Esophagus squamous epithelium (tissue), 5 donors: ENCODE data around the gene PSEN1. TPM values are rescaled to one million over a fixed set of nuclear protein-coding genes. Genes with fewer than 3 reads are reported as not detected.

Experiments
- DNase-seq: peaks from one replicate; lab custom pipeline; 2025; lab: John Stamatoyannopoulos, UW
- H3K27ac ChIP-seq, 4 donors: fragments of 200-600 bp; sonication (generic); one replicate each; pipeline ENCODE4 v1.5.1; 2016 to 2019; ENCODE audit warnings: mild to moderate bottlenecking in 1 of 4
- H3K27me3 ChIP-seq, 4 donors: fragments of 200-600 bp; sonication (generic); 1 replicate in 3 of 4; 2 replicates in 1 of 4; pipeline versions ENCODE4 v1.5.1 to v1.6.0; 2017 to 2021; ENCODE audit warnings: antibody characterized with exemption in 1 of 4
- H3K36me3 ChIP-seq, 3 donors: fragments of 200-600 bp; sonication (generic); one replicate each; pipeline ENCODE4 v1.5.1; 2016 to 2019
- H3K4me1 ChIP-seq, 3 donors: fragments of 200-600 bp; sonication (generic); one replicate each; pipeline ENCODE4 v1.5.1; 2017 to 2019
- H3K4me3 ChIP-seq, 4 donors: fragments of 200-600 bp; sonication (generic); 1 replicate in 3 of 4; 2 replicates in 1 of 4; pipeline ENCODE4 v1.5.1; 2016 to 2019; ENCODE audit warnings: mild to moderate bottlenecking in 2 of 4, moderate library complexity in 1 of 4
- H3K9me3 ChIP-seq, 3 donors: fragments of 200-600 bp; sonication (generic); one replicate each; pipeline ENCODE4 v1.5.1; 2016 to 2019
- CTCF ChIP-seq, 6 experiments: fragments of 450-650 bp in 4 of 6; fragments of 200-600 bp in 2 of 6; sonication (generic) in 2 of 6; IDR thresholded peaks; one replicate each; pipeline ENCODE4 v1.5.1; 2016 to 2019; ENCODE audit warnings: antibody characterized with exemption in 6 of 6, mild to moderate bottlenecking in 4 of 6, moderate library complexity in 4 of 6
- POLR2A ChIP-seq, 4 donors: fragments of 450-650 bp; IDR thresholded peaks; one replicate each; pipeline ENCODE4 v1.6.1; 2017; ENCODE audit warnings: antibody characterized with exemption in 4 of 4, mild to moderate bottlenecking in 4 of 4, moderate library complexity in 3 of 4
- WGBS, 2 donors: methylation state at CpG; one replicate each; pipeline ENCODE4 v1.1.5; 2018; 5-methylcytosine and 5-hydroxymethylcytosine counted together
- intact Hi-C: fragments of 100-400 bp; cut with DNase I; formaldehyde crosslinking; loops from one replicate; pipeline ENCODE4 v1.15.0; 2022
- total RNA-seq, 4 donors: library from RNA; depleted of rRNA; stranded (reverse); fragments of >200 nt; gene quantifications; one replicate each; pipeline ENCODE4 v1.1.0, GENCODE V29; 2016
- donor health status: DM: yes; HTN: yes; CAD: no.

Gene PSEN1
- total RNA-seq, 4 donors from 2014 or later: 34.6 to 49.8 (median 41.5) TPM

- no peaks in the 10 kb centered on the region for H3K4me1 ChIP-seq
- H3K9me3 ChIP-seq: no peaks in the 10 kb centered on the region
- intact Hi-C loops: no loop called here
- H3K27me3 ChIP-seq: no peaks in the 10 kb centered on the region
- H3K36me3 ChIP-seq: peaks cover 28 to 100% (median 32%) of the 10 kb centered on the region in 3 donors
- H3K27ac ChIP-seq: no peak overlapping the region
- TF ChIP-seq CTCF (IDR thresholded peaks at IDR 0.05) (no peak), POLR2A (IDR thresholded peaks at IDR 0.05) (no peak)
- no peak overlapping the region for H3K4me3 ChIP-seq
- WGBS, 2 donors: 77 to 90% methylated on average over 3 of the region's 3 CpGs
- DNase-seq: no peak
Measured at GRCh38 chr14:73105050-73105449, 31.3 kb upstream of the PSEN1 start.

- DNase-seq: no peak
- Histone ChIP-seq H3K4me3 (no peak overlapping the region), H3K4me1 (no peaks in the 10 kb centered on the region), H3K36me3 (peaks cover 33 to 100% (median 38%) of the 10 kb centered on the region in 3 donors), H3K9me3 (no peaks in the 10 kb centered on the region), H3K27me3 (no peaks in the 10 kb centered on the region), H3K27ac (no peak overlapping the region)
- TF ChIP-seq POLR2A (IDR thresholded peaks at IDR 0.05) (no peak), CTCF (IDR thresholded peaks at IDR 0.05) (no peak)
- intact Hi-C loops: no loop called here
- 92 to 95% methylated on average over 16 of the region's 16 CpGs for WGBS, 2 donors
Measured at GRCh38 chr14:73105727-73106126, 30.6 kb upstream of the PSEN1 start.

DNA sequence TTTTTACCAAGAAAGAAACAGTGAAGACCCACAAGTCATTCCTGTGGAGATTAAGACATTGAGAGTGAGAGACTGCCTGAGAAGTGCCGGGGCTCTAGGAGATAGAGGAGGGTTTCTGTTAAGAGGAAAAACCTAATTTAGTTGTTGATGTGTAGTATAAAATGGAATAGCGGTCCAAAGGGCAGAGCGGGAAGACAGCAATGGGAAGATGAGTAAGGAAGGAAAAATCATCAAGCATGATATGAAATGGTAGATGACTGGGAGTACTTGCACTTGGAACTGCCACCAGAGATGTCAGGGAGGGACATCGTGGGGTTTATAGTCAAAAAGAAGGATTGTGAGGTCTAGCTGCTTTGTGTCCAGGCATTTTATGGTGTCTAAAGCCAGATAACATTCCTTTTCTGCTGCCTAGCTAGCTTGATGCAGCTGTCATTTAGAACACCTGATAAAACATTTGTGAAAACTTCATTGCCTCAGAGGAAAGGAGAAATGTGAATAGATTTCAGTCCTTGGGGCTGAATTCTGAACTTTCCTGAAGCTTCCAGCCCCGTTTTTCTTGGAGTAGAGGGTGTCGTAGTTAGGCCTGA is 20.1 kb upstream of the PSEN1 start:
- H3K4me3 ChIP-seq: no peak overlapping the region
- no peak for TF ChIP-seq CTCF (IDR thresholded peaks at IDR 0.05)
- TF ChIP-seq POLR2A (IDR thresholded peaks at IDR 0.05): no peak
- 92 to 93% methylated on average over 6 of the region's 6 CpGs for WGBS, 2 donors
- H3K9me3 ChIP-seq: no peaks in the 10 kb centered on the region
- H3K27ac ChIP-seq: no peak overlapping the region
- no peaks in the 10 kb centered on the region for H3K4me1 ChIP-seq
- H3K36me3 ChIP-seq: peaks cover 0 to 100% (median 36%) of the 10 kb centered on the region in 3 donors
- no peak for DNase-seq
- intact Hi-C loops: no loop called here
- no peaks in the 10 kb centered on the region for H3K27me3 ChIP-seq

- Histone ChIP-seq H3K4me1 (no peaks in the 10 kb centered on the region), H3K9me3 (no peaks in the 10 kb centered on the region), H3K27me3 (no peaks in the 10 kb centered on the region), H3K27ac (no peak overlapping the region), H3K36me3 (peaks cover 7 to 76% (median 10%) of the 10 kb centered on the region in 3 donors), H3K4me3 (no peak overlapping the region)
- DNase-seq: no peak
- intact Hi-C loops: no loop called here
- 68% methylated on average over 6 of the region's 6 CpGs for WGBS, 2 donors
- TF ChIP-seq POLR2A (IDR thresholded peaks at IDR 0.05) (no peak), CTCF (IDR thresholded peaks at IDR 0.05) (no peak)
Measured at GRCh38 chr14:73124180-73124894, 12.0 kb upstream of the PSEN1 start.

DNA sequence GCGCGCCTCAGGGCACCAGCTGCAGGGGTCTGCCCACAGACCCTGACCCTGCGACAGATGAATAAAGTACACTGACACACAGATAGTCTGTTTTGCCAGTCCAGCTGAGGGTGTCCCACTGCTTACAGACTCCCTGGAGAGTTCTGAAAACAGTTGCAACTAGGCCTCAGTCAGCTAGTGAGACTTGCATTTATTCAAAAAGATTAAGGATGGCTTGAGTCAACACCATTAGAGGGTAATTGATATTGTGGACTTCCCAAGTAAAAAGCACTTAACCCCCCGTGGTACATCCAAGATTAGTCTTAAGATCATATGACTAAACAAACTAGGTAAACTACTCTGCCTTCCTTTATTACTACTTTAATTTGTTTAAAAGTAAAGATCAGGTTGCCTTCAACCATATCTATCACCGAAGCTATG is 11.1 kb upstream of the PSEN1 start:
- Histone ChIP-seq H3K27ac (no peak overlapping the region), H3K9me3 (no peaks in the 10 kb centered on the region), H3K4me1 (no peaks in the 10 kb centered on the region), H3K27me3 (no peaks in the 10 kb centered on the region), H3K36me3 (peaks cover 6 to 67% (median 10%) of the 10 kb centered on the region in 3 donors), H3K4me3 (no peak overlapping the region)
- 79 to 82% methylated on average over 4 to 5 of the region's 5 CpGs for WGBS, 2 donors
- no peak for DNase-seq
- intact Hi-C loops: no loop called here
- TF ChIP-seq CTCF (IDR thresholded peaks at IDR 0.05) (no peak), POLR2A (IDR thresholded peaks at IDR 0.05) (no peak)
